ENCODE measurements around the gene PRKCH.
"Not testable (repeated sequence)": the region's sequence is repeated elsewhere in the genome, so short reads cannot be mapped to it uniquely, and the experiment has no call there.

Gene PRKCH

DNA sequence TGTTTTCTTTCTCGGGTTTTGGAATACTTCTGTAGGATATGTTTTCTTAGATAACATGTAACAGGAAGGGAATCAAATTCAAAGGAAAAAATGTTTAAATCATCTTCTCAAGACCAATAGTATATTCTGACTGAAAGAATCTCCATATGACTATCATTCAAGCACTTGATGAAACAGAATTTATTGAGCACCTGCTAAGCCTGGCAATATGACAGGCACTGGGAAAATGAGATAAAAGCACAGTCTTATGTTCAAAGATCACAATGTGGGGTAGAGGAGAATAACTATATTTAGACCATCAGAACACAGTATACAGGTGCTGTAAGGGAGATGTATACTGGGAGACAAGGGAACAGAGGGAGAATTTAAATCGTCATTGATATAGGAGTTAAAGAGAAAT lies 21.2 kb upstream of the PRKCH start:
- in situ Hi-C loops (cut with MboI; ENCODE audit: low pct_unique_long_range_greater_than_20kb, low sequenced_read_pairs), result no loop called here
- DNase-seq, result no peak

DNA sequence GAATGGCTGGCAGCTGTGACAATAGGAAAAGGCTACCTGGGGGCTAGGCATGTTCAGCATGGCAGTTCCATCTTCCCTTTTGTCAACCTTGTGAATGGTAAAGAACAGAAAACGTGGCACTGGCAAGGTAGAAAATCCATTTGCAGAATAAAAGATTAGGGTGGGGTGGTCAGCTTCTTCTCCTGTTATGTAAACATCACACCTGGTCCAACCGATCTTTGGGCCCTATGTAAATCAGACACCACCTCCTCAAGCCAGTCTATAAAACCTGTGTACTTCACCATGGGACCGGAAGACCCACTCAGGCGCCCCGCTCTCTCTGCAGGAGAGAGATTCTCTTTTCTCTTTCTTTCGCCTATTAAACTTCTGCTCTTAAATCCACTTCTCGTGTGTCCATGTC lies 20.6 kb upstream of the PRKCH start:
- in situ Hi-C loops (cut with MboI; ENCODE audit: low pct_unique_long_range_greater_than_20kb, low sequenced_read_pairs), result no loop called here

DNA sequence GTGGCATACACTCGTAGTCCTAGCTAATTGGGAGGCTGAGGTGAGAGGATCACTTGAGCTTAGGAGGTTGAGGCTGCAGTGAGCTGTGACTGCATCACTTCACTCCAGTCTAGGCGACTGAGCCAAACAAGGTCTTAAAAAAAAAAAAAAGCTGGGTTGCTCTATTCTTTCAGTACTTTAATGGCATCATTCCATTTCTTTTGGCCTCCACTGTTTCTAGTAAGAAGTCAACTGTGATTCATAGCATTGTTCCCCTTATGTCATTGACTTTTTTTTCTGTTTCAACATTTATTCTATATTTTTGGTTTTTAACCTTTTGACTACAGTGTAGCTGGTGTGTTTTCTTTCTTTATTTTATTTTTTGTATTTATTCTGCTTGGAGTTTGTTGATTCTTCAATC lies 16.7 kb upstream of the PRKCH start:
- DNase-seq, result no peak
- in situ Hi-C loops (cut with MboI; ENCODE audit: low pct_unique_long_range_greater_than_20kb, low sequenced_read_pairs), result no loop called here

More for the DNA sequence above, 20.6 kb upstream of the PRKCH start:
- no peak for DNase-seq

DNA sequence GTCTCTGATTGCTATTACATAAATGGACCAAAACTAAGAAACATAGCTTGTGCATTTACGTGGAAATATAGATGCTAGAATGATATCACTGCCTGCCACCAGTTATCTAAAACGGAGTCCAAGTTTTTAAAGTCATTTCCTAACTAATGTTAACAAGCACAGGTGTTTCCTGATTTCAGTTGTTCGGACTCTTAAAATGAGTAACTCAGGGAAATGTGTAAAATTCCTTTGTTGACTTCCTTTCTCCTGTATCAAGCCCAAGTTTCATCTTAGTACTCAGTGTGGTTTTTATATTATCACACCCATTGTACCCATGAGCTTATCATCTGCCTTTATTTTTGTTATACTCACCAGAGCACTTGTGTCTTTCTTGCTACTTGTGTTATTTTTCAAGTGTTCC lies 13.2 kb upstream of the PRKCH start:
- in situ Hi-C loops (cut with MboI; ENCODE audit: low pct_unique_long_range_greater_than_20kb, low sequenced_read_pairs), result no loop called here

DNA sequence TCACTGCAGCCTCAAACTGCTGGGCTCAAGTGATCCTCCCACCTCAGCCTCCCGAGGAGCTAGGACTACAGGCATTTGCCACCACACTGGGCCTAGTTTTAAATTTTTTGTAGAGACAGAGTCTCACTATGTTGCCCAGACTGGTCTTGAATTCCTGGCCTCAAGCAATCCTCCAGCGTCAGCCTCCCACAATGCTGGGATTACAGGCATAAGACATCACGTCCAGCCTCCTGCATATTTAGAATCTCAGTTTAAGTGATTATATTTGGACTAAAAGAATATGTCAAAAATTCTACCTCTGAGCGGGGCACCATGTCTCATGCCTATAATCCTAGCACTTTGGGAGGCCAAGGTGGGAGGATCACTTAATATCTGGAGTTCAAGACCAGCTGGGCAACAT lies 12.7 kb upstream of the PRKCH start:
- DNase-seq; in situ Hi-C loops (cut with MboI; ENCODE audit: low pct_unique_long_range_greater_than_20kb, low sequenced_read_pairs): not testable (repeated sequence)

More for the DNA sequence above, 13.2 kb upstream of the PRKCH start:
- DNase-seq, result peak; percentile 71

DNA sequence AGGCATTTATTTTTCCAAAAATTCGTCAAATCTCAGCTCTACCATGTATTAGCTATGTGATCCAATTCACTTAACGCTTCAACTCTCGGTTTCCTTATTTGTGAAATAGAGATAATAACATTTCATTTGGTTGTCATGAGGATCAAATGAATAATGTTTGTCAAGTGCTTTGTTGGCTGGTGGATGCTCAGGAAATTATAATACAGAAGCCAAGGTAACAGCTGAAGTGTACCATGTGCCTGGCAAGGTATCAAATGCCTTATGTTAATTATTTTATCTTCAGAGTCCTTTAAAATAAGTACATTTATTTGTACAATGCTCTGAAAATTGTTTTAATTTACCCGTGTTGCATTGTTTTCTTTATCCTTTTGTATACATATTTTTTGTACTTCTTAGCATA lies 6.1 kb upstream of the PRKCH start:
- no peak for DNase-seq
- in situ Hi-C loops (cut with MboI; ENCODE audit: low pct_unique_long_range_greater_than_20kb, low sequenced_read_pairs), result no loop called here

DNA sequence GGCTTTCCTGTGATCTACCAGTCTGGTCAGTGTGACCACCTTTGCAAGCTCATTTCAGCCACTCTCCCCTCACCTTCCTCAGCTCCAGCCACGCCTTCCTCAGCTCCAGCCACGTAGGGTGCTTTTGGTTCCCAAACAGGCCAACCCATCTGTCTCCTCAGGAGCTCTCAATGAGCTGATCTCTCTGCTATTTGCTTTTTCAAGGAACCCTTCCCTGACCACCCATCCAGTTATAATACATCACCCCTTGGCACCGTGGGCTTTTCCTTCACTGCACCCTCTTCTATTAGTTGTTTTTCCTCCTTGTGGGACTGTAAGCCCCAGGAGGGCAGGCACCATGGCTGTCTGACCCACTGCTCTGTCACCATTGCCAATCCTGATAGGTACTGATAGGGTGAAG lies 2.3 kb upstream of the PRKCH start:
- in situ Hi-C loops (cut with MboI; ENCODE audit: low pct_unique_long_range_greater_than_20kb, low sequenced_read_pairs), result no loop called here
- DNase-seq, result no peak

DNA sequence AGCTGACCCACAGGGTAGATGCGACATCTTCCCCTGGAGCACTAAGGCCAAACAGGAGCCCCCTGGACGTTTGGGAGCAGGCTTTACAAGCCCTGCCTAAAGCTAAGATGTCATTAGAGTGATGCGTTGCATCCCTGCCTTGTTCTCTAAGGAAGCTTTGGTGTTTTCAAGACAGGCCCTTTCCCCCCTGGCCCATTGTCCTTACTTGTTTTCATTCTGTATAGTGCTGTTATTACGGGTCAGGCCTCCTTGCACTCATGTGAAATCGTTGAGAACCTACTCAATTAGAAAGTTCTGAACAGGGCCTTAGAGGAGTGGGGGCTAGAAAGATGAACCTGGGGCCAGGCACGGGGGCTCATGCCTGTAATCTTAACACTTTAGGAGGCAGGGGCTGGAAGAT lies 1.7 kb upstream of the PRKCH start:
- no peak for DNase-seq
- in situ Hi-C loops (cut with MboI; ENCODE audit: low pct_unique_long_range_greater_than_20kb, low sequenced_read_pairs), result no loop called here

DNA sequence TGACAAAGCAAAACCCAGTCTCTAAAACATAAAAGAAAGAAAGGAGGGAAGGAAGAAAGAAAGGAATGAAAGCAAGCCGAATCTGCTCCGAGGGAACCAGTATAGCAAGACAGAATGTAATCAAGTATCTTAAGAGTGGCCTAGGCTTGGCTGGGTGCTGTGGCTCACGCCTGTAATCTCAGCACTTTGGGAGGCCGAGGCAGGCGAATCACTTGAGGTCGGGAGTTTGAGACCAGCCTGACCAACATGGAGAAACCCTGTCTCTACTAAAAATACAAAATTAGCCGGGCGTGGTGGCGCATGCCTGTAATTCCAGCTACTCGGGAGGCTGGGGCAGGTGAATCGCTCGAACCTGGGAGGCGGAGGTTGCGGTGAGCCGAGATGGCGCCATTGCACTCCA lies 1.2 kb upstream of the PRKCH start:
- in situ Hi-C loops (cut with MboI; ENCODE audit: low pct_unique_long_range_greater_than_20kb, low sequenced_read_pairs); DNase-seq: not testable (repeated sequence)

DNA sequence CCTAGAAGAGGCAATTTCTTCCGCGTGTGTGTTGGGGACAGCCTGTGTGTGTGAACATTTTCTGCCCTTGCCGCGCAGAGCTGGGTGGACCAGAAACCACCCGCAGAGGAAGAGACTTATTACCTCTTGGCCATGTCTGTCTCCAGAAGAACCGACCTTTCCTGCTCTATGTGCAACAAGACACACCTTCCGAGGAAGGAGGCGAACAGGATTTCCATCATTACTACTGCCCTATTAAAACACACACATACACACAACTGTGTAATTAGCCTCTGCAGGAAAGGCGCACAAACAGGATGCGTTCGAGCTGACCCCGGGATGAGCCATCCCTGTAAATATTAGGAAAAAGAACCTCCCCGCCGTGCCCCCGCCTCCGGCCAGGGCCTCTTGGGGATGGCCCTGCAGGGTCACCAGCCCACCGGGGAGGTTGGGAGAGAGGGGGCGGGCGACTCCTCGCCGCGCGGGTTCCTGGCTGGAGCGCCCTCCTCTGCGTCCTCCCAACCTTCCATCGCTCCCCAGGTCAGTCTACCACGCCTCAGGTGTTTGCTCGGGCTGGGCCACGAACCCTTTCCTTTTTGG lies 484 bp upstream of the PRKCH start:
- DNase-seq, result no peak
- in situ Hi-C loops (cut with MboI; ENCODE audit: low pct_unique_long_range_greater_than_20kb, low sequenced_read_pairs), result no loop called here

DNA sequence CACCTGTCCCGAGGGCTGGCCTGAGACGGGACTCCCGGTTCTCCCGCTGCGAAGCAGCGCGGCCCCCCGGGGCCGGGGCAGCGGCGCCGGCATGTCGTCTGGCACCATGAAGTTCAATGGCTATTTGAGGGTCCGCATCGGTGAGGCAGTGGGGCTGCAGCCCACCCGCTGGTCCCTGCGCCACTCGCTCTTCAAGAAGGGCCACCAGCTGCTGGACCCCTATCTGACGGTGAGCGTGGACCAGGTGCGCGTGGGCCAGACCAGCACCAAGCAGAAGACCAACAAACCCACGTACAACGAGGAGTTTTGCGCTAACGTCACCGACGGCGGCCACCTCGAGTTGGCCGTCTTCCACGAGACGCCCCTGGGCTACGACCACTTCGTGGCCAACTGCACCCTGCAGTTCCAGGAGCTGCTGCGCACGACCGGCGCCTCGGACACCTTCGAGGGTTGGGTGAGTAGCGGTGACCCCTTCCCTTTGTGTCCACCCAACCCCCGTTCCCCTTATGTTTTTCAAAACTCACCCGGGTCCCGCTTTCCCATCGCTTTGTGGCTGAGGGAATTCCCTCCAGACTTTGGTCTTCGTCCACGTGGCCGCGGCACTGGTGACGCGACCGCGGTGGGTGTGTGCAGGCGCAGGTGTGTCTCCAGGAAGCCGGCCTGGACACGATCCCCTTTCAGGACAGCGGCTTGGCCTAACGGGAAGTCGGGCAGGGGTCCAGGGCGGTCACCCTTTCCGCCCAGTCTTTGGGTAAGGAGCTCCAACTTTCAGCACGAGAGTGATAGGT lies 826 bp downstream of the PRKCH start:
- DNase-seq, result no peak
- in situ Hi-C loops (cut with MboI; ENCODE audit: low pct_unique_long_range_greater_than_20kb, low sequenced_read_pairs), result no loop called here

DNA sequence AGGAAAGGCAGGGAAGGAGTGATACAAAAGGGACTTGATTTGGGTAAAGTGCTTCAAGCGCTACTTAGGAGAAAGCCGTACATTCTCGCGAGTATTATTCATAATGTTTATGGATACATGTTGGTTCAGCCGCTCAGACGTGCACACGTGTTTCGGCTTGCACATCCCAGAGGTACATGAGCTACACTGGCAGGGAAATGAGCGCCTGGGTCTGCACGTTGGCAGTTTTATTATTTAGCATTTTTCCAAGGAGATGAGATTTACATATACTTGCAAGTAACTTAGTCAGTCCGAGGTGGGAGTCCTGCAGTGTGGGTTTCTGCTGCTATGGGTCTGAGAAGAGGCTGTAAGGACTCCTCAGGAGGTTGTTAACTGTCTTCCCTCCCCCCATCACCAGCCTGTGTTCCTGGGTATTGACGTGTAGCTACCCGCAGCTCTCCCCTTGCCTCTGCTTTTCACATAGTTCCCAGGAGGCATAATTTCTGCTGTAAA lies 1.5 kb downstream of the PRKCH start:
- peak; percentile 63 for DNase-seq
- in situ Hi-C loops (cut with MboI; ENCODE audit: low pct_unique_long_range_greater_than_20kb, low sequenced_read_pairs), result no loop called here

DNA sequence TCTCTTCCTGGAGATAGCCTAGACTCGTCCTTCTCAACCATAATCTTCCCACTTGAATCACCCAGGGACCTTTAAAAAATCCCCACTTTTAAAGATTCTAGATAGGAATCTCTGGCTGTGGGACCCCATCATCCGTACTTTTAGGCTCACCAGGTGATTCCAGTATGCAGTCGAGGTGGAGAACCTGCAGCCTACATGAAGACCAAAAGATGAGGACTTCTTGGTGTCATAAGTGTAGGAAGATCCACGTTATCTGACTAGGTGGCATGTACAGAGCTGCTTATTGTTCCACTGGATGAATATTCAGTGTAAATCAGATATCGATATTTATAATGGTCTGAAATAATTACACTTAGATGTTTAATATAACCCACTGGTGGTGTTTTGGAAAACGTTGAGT lies 2.6 kb downstream of the PRKCH start:
- DNase-seq, result no peak
- in situ Hi-C loops (cut with MboI; ENCODE audit: low pct_unique_long_range_greater_than_20kb, low sequenced_read_pairs), result no loop called here

DNA sequence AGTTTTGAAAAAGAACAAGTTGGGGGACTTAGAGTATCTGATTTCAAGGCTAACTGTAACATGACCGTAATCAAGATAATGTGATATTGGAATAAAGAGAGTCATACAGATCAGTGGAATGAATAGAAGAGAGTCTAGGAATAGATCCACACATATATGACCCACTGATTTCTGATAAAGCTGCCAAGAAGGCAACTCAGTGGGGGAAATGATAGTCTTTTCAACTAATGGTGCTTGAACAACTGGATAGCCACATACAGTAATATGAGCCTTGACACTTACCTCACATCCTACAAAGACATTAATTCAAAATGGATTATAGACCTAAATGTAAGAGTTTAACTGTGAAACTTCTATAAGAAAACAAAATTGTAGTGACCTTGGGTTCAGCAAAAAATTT lies 3.8 kb downstream of the PRKCH start:
- in situ Hi-C loops (cut with MboI; ENCODE audit: low pct_unique_long_range_greater_than_20kb, low sequenced_read_pairs), result no loop called here
- no peak for DNase-seq

DNA sequence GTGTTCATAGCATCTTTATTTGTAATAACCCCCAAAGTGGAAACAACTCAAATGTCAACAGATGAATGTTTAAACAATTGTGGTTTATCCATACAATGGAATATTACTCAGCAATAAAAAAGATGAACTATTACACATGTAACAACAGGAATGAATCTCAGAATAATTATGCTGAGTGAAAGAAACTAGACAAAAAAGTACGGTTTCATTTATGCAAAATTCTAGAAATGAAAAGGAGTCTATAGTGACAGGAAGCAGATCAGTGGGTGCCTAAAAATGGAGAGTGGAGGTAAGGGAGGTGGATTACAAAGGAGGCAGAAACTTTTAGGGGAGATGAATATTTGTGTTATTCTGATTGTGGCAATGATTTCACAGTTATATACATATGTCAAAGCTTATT lies 4.8 kb downstream of the PRKCH start:
- in situ Hi-C loops (cut with MboI; ENCODE audit: low pct_unique_long_range_greater_than_20kb, low sequenced_read_pairs), result no loop called here
- DNase-seq, result no peak

DNA sequence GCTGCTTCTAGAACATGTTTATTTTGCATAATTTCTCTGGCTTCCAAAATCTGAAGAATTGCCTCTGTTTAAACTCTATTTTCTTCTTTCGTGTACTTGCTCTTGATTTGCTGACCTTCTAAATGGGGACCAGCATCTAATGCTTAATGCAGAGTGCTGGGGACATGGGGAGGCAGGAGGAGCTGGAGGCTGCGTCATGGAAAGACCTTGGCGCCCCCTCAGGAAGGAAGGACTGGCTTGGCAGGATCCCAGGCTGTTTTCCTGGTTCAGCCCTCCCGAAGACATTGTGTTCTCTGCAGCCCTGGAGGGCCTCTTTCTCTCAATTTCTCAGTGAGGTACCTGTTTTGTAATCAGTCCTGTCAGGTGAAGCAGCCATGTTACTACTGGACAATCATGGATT lies 5.5 kb downstream of the PRKCH start:
- in situ Hi-C loops (cut with MboI; ENCODE audit: low pct_unique_long_range_greater_than_20kb, low sequenced_read_pairs), result no loop called here
- DNase-seq, result no peak

DNA sequence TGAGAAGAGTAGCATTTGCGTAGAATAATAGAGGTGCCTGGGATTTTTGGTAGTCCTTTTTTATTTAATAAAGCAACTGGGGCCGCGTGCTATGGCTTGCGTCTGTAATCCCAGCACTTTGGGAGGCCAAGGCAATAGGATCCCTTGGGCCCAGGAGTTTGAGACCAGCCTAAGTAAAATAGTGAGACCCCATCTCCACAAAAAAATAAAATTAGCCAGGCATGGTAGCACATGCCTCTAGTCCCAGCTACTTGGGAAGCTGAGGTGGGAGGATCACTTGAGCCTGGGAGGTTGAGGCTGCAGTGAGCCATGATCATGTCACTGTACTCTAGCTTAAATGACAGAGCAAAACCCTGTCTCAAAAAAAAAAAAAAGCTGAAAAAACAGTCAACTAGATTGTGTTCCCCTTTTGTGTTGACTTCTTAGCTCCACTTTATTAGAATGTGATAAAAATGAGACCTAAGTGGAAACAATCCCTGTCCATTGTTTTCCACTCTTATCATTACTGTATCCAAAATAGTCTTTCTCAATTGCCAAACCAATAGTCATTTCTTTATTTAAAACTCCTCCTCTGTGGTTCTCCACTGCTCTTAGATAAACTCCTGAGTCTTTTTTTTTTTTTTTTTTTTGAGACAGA lies 7.4 kb downstream of the PRKCH start:
- in situ Hi-C loops (cut with MboI; ENCODE audit: low pct_unique_long_range_greater_than_20kb, low sequenced_read_pairs), result no loop called here
- DNase-seq, result peak; percentile 47

DNA sequence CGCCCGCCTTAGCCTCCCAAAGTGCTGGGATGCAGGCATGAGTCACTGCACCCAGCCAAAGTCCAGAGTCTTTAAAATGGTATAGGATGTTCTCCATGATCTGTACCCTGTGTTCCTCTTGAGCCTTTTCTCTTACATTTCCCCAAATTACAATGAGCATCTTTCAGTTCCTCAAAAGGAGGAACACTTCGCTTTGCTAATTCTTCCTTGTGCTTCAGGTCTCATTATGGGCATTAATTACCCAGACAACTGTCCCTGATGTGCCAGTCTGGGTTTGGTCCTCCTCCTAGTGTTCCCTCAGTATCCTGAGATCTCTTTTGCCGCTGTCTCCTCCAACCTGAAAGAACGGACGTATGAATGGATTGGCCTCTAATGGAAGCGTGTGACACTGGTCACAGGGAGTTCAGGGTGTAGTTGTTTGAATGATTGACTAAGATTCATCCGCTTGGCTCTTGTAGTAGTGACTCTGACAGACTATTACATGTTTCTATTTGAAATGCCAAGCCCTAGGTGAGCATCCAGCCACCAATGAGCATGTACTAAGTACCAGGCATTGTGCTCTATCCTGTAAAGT lies 8.2 kb downstream of the PRKCH start:
- DNase-seq, result no peak
- in situ Hi-C loops (cut with MboI; ENCODE audit: low pct_unique_long_range_greater_than_20kb, low sequenced_read_pairs), result no loop called here

DNA sequence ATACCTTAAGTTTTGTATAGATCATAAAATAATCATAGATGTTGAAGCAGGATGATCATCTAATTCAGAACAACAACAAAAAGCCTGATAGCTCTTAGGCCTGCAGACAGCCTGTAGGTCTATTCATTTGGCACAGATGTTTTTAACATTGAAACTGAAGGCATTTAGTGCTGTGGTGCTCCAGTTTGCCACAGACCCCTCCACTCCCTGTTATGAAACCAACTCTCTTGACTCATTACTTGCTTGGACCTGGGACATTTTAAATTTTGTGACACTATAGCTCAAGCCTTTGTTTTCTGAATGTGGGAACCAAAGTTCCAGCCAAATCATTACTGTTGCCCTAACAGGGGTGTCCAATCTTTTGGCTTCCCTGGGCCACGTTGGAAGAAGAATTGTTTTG lies 9.1 kb downstream of the PRKCH start:
- in situ Hi-C loops (cut with MboI; ENCODE audit: low pct_unique_long_range_greater_than_20kb, low sequenced_read_pairs), result no loop called here
- no peak for DNase-seq

DNA sequence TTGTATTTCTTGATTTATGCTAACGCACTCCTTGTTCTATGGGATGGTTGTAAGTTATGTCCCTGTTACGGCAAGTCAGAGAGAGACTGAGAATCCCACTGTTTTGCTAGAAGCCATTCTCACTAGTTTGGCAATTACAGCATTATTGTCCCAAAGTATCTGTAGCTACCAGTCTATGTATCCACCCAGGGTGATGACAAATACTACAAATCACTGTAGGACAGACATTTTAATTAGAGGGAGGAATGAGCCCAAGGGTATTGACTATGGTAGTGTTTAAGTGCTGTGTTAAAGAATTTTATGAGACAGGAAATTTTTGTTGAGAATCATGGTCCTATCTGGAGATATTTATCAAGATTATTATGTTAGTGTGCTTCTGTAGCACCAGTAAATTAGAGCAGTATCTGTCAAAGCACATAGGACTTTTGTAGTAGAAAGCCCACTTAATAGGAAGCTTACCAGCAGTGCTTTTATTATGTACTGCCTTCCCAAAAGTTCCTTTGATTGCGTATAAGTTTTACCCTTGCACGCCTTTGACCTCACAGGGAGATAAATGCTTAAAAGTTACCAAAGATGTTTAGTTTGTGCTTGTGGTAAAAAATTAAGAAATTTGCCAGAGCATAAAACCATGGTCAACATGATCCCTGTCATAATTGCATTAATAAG lies 10.7 kb downstream of the PRKCH start:
- DNase-seq, result no peak
- in situ Hi-C loops (cut with MboI; ENCODE audit: low pct_unique_long_range_greater_than_20kb, low sequenced_read_pairs), result no loop called here
